Left lung (tissue), 10 donors: ENCODE data around the gene MAST3. TPM values are rescaled to one million over a fixed set of nuclear protein-coding genes. Genes with fewer than 3 reads are reported as not detected.

ENCODE experiments used
- ATAC-seq: fragments of 200-7000 bp; cut with Tn5 transposase; one replicate; pipeline ENCODE4 v1.9.1; 2020; ENCODE audit warnings: moderate library complexity
- DNase-seq, 4 donors: peaks; one replicate each; pipeline ENCODE4 v3.0.0-alpha.2; 2013 to 2020
- H3K27ac ChIP-seq, 2 donors: fragments of 200-600 bp; sonication (generic) in 1 of 2; one replicate each; pipeline versions ENCODE4 v1.5.0 to v1.8.0; 2020 to 2021
- H3K27me3 ChIP-seq, 2 donors: fragments of 200-600 bp; sonication (generic) in 1 of 2; one replicate each; pipeline versions ENCODE4 v1.5.0 to v1.8.0; 2020 to 2021
- H3K36me3 ChIP-seq, 2 donors: fragments of 200-600 bp; sonication (generic) in 1 of 2; one replicate each; pipeline versions ENCODE4 v1.5.0 to v1.8.0; 2020 to 2021
- H3K4me1 ChIP-seq, 2 donors: fragments of 200-600 bp; one replicate each; pipeline ENCODE4 v1.8.0; 2021
- H3K4me3 ChIP-seq, 2 donors: fragments of 200-600 bp; sonication (generic) in 1 of 2; one replicate each; pipeline versions ENCODE4 v1.5.0 to v1.8.0; 2020 to 2021; ENCODE audit warnings: mild to moderate bottlenecking in 1 of 2
- H3K9me3 ChIP-seq, 2 donors: fragments of 200-600 bp; sonication (generic) in 1 of 2; one replicate each; pipeline versions ENCODE4 v1.5.0 to v1.8.0; 2020 to 2021
- CTCF ChIP-seq, 2 donors: fragments of 200-600 bp; sonication (generic) in 1 of 2; IDR thresholded peaks; one replicate each; pipeline versions ENCODE4 v1.5.0 to v1.8.0; 2021; ENCODE audit warnings: antibody characterized with exemption in 2 of 2
- intact Hi-C, 2 donors: fragments of 100-400 bp; cut with DNase I; formaldehyde crosslinking; loops; one replicate each; pipeline versions ENCODE4 v1.11.2 to v1.14.2; 2022
- polyA plus RNA-seq, 6 donors: library from polyadenylated mRNA; unstranded; fragments of 120-200 nt; gene quantifications; one replicate each; pipeline ENCODE4 v1.2.1, GENCODE V29; 2013; ENCODE audit not compliant: insufficient read length in 6 of 6
- total RNA-seq, 2 donors: library from RNA; stranded (reverse); fragmentation: NEBNext Ultra II Directional; extraction: Animal tissue kit (Norgen Biotek cat#: 25700); gene quantifications; one replicate each; pipeline ENCODE4 v1.2.1, GENCODE V29; 2021
- donor health status: DM: no; HTN: yes; CAD: no.
- donor health status: DM: no; HTN: no; CAD: no.

Gene MAST3
- total and polyA plus RNA-seq, 8 donors = 4.7 to 30.3 (median 6.7) TPM

- intact Hi-C loops = no loop called here
- peak overlapping the region in 1 of 2 donors; percentile 88 for H3K27ac ChIP-seq
These were observed 74.2 kb downstream of the MAST3 start for GRCh38 chr19:18171605-18172327.

GRCh38 chr19:18172331-18173053 lies 74.9 kb downstream of the MAST3 start:
- DNase-seq = no peak
- no peak for ATAC-seq
- H3K27ac ChIP-seq = peak overlapping the region; percentile 48 to 88
- H3K4me3 ChIP-seq = peak overlapping the region in 1 of 2 donors; percentile 76
- H3K36me3 ChIP-seq = peaks cover 0 to 49% of the 10 kb centered on the region in 2 donors
- TF ChIP-seq CTCF (IDR thresholded peaks at IDR 0.05) = no peak
- intact Hi-C loops = no loop called here
- peaks cover 4 to 88% of the 10 kb centered on the region in 2 donors for H3K4me1 ChIP-seq
- no peaks in the 10 kb centered on the region for H3K9me3 ChIP-seq
- no peaks in the 10 kb centered on the region for H3K27me3 ChIP-seq

More at GRCh38 chr19:18171605-18172327, 74.2 kb downstream of the MAST3 start:
- Histone ChIP-seq H3K4me3 (no peak overlapping the region), H3K27me3 (no peaks in the 10 kb centered on the region), H3K4me1 (peaks cover 4 to 82% of the 10 kb centered on the region in 2 donors), H3K9me3 (no peaks in the 10 kb centered on the region), H3K36me3 (peaks cover 0 to 49% of the 10 kb centered on the region in 2 donors)
- DNase-seq (no peak), ATAC-seq (no peak)
- TF ChIP-seq CTCF (IDR thresholded peaks at IDR 0.05) = no peak

GRCh38 chr19:18173054-18173571 lies 75.5 kb downstream of the MAST3 start:
- DNase-seq (peak in 2 of 4 donors; percentile 90 to 94), ATAC-seq (peak; percentile 26)
- no peak for TF ChIP-seq CTCF (IDR thresholded peaks at IDR 0.05)
- Histone ChIP-seq H3K27me3 (no peaks in the 10 kb centered on the region), H3K27ac (peak overlapping the region; percentile 78 to 88), H3K4me1 (peaks cover 4 to 87% of the 10 kb centered on the region in 2 donors), H3K36me3 (peaks cover 0 to 50% of the 10 kb centered on the region in 2 donors), H3K9me3 (no peaks in the 10 kb centered on the region), H3K4me3 (peak overlapping the region; percentile 58 to 76)
- intact Hi-C loops = no loop called here

- H3K27ac ChIP-seq = peak within 1 kb of the TSS; percentile 78 to 88
- no peak for TF ChIP-seq CTCF (IDR thresholded peaks at IDR 0.05)
- DNase-seq (peak in 3 of 4 donors; percentile 84 to 97 (median 93)), ATAC-seq (peak; percentile 85)
- H3K4me3 ChIP-seq = peak within 1 kb of the TSS; percentile 58 to 76
- H3K27me3 ChIP-seq = no peaks in the 10 kb centered on the region
- intact Hi-C loops = no loop called here
- H3K36me3 ChIP-seq = peaks cover 0 to 50% of the 10 kb centered on the region in 2 donors
- H3K4me1 ChIP-seq = peaks cover 4 to 81% of the 10 kb centered on the region in 2 donors
- no peaks in the 10 kb centered on the region for H3K9me3 ChIP-seq
These were observed 76.2 kb downstream of the MAST3 start, which contains the start of gene IFI30 for GRCh38 chr19:18173572-18174288. Gene IFI30, plus strand, starts transcription at chr19:18173813. Its CDS starts 29 bp downstream, at chr19:18173842.
